ENCODE data around the gene LRRTM2. TPM values are rescaled to one million over a fixed set of nuclear protein-coding genes. Genes with fewer than 3 reads are reported as not detected.

Gene LRRTM2
- total RNA-seq, 1 donor from 2014 or later, result 0.52 TPM

DNA sequence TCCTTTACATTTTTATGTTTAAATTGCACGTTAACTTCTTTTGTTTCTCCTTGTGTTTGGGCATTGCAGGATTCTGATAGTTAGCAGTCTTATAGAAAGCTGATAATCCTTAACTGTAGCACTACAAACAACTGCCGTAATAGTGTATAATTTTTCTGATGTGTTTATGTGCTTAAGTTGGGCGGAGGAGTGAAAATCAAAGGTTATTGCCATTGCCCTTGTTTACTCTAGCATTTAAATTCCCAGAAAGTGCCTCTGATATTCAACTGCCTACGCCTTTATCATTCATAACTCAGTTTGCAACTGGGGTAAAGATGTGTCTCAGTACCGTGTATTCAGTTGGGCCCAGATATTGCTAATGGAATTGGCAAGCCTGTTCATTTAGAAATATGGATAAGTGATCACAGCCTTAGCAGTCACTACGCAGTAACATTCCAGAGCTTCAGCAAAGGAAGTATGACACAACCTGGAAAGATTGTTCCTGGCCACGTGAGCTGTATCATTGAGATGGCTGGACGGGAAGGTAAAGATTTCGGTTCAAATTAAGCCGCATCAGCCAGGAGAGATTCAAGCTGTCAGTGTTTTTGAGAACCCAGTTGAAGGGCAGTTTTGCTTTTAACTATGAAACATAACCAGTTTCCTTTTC, 28.1 kb upstream of the LRRTM2 start:
- DNase-seq (no peak), ATAC-seq (no peak)
- no peak for TF ChIP-seq CTCF (IDR thresholded peaks at IDR 0.05)
- H3K36me3 ChIP-seq, result peaks cover 31% of the 10 kb centered on the region
- no peaks in the 10 kb centered on the region for H3K27me3 ChIP-seq
- peaks cover 3% of the 10 kb centered on the region for H3K4me1 ChIP-seq
- peak overlapping the region; percentile 44 for H3K27ac ChIP-seq
- H3K4me3 ChIP-seq, result no peak overlapping the region
- no peaks in the 10 kb centered on the region for H3K9me3 ChIP-seq
- intact Hi-C loops (cut with DNase I), result no loop called here

DNA sequence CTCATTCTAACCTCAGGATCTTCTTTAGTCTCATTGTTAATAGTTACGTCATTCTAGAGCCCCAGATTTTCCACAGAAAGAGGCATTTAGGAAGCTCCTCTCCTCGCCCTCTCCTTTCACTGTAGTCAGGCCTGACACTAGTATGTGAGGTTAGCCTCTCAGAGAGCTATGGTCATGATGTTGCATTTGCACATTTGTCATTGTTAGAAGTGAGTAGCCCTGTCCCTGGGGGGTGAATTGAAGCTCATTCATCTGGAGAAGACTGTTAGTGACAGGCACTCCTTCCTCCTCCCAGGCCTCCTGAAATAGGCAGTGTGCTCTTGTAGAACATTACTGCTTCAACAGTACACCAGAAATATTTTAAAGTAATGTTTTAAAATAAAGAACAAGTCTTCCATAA, 26.6 kb upstream of the LRRTM2 start:
- Histone ChIP-seq H3K27ac (no peak overlapping the region), H3K9me3 (no peaks in the 10 kb centered on the region), H3K4me1 (peaks cover 3% of the 10 kb centered on the region), H3K27me3 (no peaks in the 10 kb centered on the region), H3K4me3 (no peak overlapping the region), H3K36me3 (peaks cover 28% of the 10 kb centered on the region)
- intact Hi-C loops (cut with DNase I), result no loop called here
- ATAC-seq, result no peak
- no peak for TF ChIP-seq CTCF (IDR thresholded peaks at IDR 0.05)
- no peak for DNase-seq

DNA sequence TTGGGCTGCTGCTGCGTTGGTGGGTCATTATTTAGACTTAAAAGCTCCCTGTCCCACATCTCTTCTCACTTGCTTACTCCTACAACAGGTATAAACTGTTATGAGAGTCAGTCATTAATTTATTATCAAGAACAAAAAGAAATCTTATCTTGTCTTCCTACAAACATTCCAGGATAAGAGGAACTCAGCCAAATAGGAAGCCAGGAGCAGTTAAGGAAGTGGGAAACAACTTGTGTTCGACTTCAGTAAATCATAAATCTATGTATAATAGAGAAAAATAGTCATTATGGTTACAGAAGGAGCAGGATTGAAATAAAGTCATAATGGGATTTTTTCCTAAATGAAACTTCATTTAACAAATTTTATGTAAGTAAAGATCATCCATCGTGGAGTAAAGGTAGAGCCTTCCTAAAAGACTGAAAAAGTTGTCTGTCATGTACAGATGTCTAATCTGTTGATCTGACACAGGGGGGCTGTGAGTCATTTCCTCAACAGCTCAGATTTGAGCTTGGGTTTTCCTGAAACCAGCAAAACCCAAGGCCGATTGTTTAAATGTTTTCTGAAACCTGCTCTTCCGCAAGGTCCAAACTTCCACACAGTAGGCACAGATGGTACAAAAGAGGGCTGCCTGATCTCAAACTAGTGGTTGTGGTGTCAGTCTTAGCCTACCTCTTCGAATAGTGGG, 25.3 kb upstream of the LRRTM2 start:
- Histone ChIP-seq H3K27ac (no peak overlapping the region), H3K4me3 (no peak overlapping the region), H3K27me3 (no peaks in the 10 kb centered on the region), H3K9me3 (no peaks in the 10 kb centered on the region), H3K36me3 (peaks cover 20% of the 10 kb centered on the region), H3K4me1 (peaks cover 3% of the 10 kb centered on the region)
- TF ChIP-seq CTCF (IDR thresholded peaks at IDR 0.05), result no peak
- ATAC-seq, result no peak
- no peak for DNase-seq
- intact Hi-C loops (cut with DNase I), result no loop called here

GRCh38 chr5:138898742-138899141, 23.6 kb upstream of the LRRTM2 start:
- peaks cover 3% of the 10 kb centered on the region for H3K4me1 ChIP-seq
- intact Hi-C loops (cut with DNase I), result no loop called here
- no peaks in the 10 kb centered on the region for H3K27me3 ChIP-seq
- no peak for TF ChIP-seq CTCF (IDR thresholded peaks at IDR 0.05)
- H3K9me3 ChIP-seq, result no peaks in the 10 kb centered on the region
- DNase-seq (no peak), ATAC-seq (no peak)
- H3K36me3 ChIP-seq, result peaks cover 14% of the 10 kb centered on the region
- H3K4me3 ChIP-seq, result no peak overlapping the region
- H3K27ac ChIP-seq, result no peak overlapping the region

DNA sequence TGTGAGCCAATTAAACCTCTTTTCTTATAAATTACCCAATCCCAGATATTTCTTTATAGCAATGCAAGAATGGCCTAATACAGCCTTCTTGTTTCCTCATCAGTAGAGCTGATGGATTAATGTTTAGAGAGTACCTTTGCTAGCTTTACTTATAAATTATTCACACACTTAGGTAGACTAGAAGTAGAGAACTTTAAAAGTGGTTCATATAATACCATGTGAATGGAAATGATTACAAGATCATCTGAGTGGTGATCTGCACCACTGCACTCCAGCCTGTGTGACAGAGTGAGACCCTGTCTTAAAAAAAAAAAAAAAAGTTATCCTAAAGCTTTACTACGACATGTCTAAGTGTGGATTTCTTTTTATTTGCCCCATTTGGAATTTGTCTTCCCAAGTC, 23.2 kb upstream of the LRRTM2 start:
- peaks cover 13% of the 10 kb centered on the region for H3K36me3 ChIP-seq
- no peak for TF ChIP-seq CTCF (IDR thresholded peaks at IDR 0.05)
- no peak overlapping the region for H3K4me3 ChIP-seq
- intact Hi-C loops (cut with DNase I), result no loop called here
- H3K4me1 ChIP-seq, result peaks cover 3% of the 10 kb centered on the region
- no peaks in the 10 kb centered on the region for H3K27me3 ChIP-seq
- ATAC-seq, result no peak
- no peak for DNase-seq
- no peaks in the 10 kb centered on the region for H3K9me3 ChIP-seq
- H3K27ac ChIP-seq, result no peak overlapping the region
